Fibroblast of villous mesenchyme (primary cell): ENCODE results near the gene CRYGC. TPM values are rescaled to one million over a fixed set of nuclear protein-coding genes. Genes with fewer than 3 reads are reported as not detected.
"Not testable (repeated sequence)": the region's sequence is repeated elsewhere in the genome, so short reads cannot be mapped to it uniquely, and the experiment has no call there.

Experiments
- DNase-seq: peaks from one replicate; pipeline ENCODE4 v3.0.0-alpha.2; 2010; ENCODE audit warnings: low read depth
- H3K4me3 ChIP-seq: 2 replicates; pipeline ENCODE4 v1.5.1; 2011; ENCODE audit warnings: low read depth, mild to moderate bottlenecking, low read length
- CTCF ChIP-seq: IDR thresholded peaks from 2 replicates; pipeline ENCODE4 v1.5.1; 2012; ENCODE audit warnings: low read depth, mild to moderate bottlenecking, low read length; ENCODE audit not compliant: insufficient read depth
- total RNA-seq: library from RNA; depleted of rRNA; stranded (reverse); fragments of >200 nt; gene quantifications from 2 replicates; pipeline ENCODE4 v1.2.3, GENCODE V29; 2012

Gene CRYGC
- total RNA-seq, 1 donor, result not detected

- no peak for TF ChIP-seq CTCF
- no peak overlapping the region for H3K4me3 ChIP-seq
- no peak for DNase-seq
Observed at GRCh38 chr2:208103616-208104015, 26.0 kb downstream of the CRYGC start.

- TF ChIP-seq CTCF, result peak; percentile 32
- H3K4me3 ChIP-seq, result no peak overlapping the region
- DNase-seq, result peak; percentile 30
Observed at GRCh38 chr2:208101716-208102631, 27.7 kb downstream of the CRYGC start.

- no peak overlapping the region for H3K4me3 ChIP-seq
- DNase-seq, result no peak
- TF ChIP-seq CTCF, result no peak
Observed at GRCh38 chr2:208099682-208100470, 29.8 kb downstream of the CRYGC start.

GRCh38 chr2:208098701-208099100 lies 30.9 kb downstream of the CRYGC start:
- not testable (repeated sequence) for H3K4me3 ChIP-seq, DNase-seq

- DNase-seq, result no peak
- no peak for TF ChIP-seq CTCF
- no peak overlapping the region for H3K4me3 ChIP-seq
Observed at GRCh38 chr2:208098267-208098666, 31.4 kb downstream of the CRYGC start.

- TF ChIP-seq CTCF, result no peak
- DNase-seq, result no peak
- H3K4me3 ChIP-seq, result no peak overlapping the region
Observed at GRCh38 chr2:208097801-208098200, 31.8 kb downstream of the CRYGC start.

- TF ChIP-seq CTCF, result no peak
- H3K4me3 ChIP-seq, result no peak overlapping the region
Observed at GRCh38 chr2:208097313-208097712, 32.3 kb downstream of the CRYGC start.

More at GRCh38 chr2:208097313-208097712, 32.3 kb downstream of the CRYGC start:
- no peak for DNase-seq
